Cardiac muscle cell (in vitro differentiated cells and primary cell): ENCODE data around the gene DCX. TPM values are rescaled to one million over a fixed set of nuclear protein-coding genes. Genes with fewer than 3 reads are reported as not detected.

ENCODE experiments used
- DNase-seq, 2 donors: peaks; one replicate each; pipeline versions ENCODE4 v3.0.0 to v3.0.0-alpha.2; 2010 to 2017; ENCODE audit warnings: low read depth in 1 of 2, low spot score in 1 of 2
- H3K27ac ChIP-seq: fragments of 200-600 bp; sonication (generic); 2 replicates; pipeline ENCODE4 v1.5.1; 2016
- H3K27me3 ChIP-seq: fragments of 200-600 bp; sonication (generic); 2 replicates; pipeline ENCODE4 v1.6.0; 2016; ENCODE audit warnings: control low read depth
- H3K36me3 ChIP-seq: fragments of 200-600 bp; sonication (generic); 2 replicates; pipeline ENCODE4 v1.5.1; 2016; ENCODE audit warnings: control low read depth
- H3K4me1 ChIP-seq: fragments of 200-600 bp; sonication (generic); 2 replicates; pipeline ENCODE4 v1.8.1; 2017; ENCODE audit warnings: low read depth, mild to moderate bottlenecking, mixed run types
- H3K4me3 ChIP-seq: fragments of 200-600 bp; sonication (generic); 2 replicates; pipeline ENCODE4 v1.5.1; 2016; ENCODE audit warnings: mild to moderate bottlenecking
- H3K9me3 ChIP-seq: fragments of 200-600 bp; sonication (generic); 2 replicates; pipeline ENCODE4 v1.5.1; 2017; ENCODE audit warnings: low read depth, mild to moderate bottlenecking, control low read depth
- CTCF ChIP-seq: IDR thresholded peaks from 2 replicates; pipeline ENCODE4 v1.5.1; 2012; ENCODE audit warnings: low read depth, mild to moderate bottlenecking, low read length
- polyA plus RNA-seq: library from polyadenylated mRNA; unstranded; fragments of >200 nt; fragmentation: Nextera tagmentation; extraction: Ambion mirVana; gene quantifications from 2 replicates; pipeline ENCODE4 v1.2.1, GENCODE V29; 2016
- total RNA-seq: library from RNA; depleted of rRNA; stranded (reverse); fragments of >200 nt; gene quantifications from 2 replicates; pipeline ENCODE4 v1.2.3, GENCODE V29; 2016

DCX gene
- total and polyA plus RNA-seq, 2 experiments from 2014 or later, result 0.34 to 1.0 TPM

- Histone ChIP-seq H3K36me3 (no peaks in the 10 kb centered on the region), H3K27me3 (no peaks in the 10 kb centered on the region), H3K4me3 (no peak overlapping the region), H3K27ac (no peak overlapping the region), H3K4me1 (peaks cover 4% of the 10 kb centered on the region), H3K9me3 (no peaks in the 10 kb centered on the region)
- TF ChIP-seq CTCF, result no peak
- DNase-seq, result no peak
These were observed 25.3 kb downstream of the DCX start for GRCh38 chrX:111386615-111387233.

- DNase-seq, result no peak
- H3K27ac ChIP-seq, result no peak overlapping the region
- H3K9me3 ChIP-seq, result no peaks in the 10 kb centered on the region
- TF ChIP-seq CTCF, result no peak
- H3K36me3 ChIP-seq, result no peaks in the 10 kb centered on the region
- peaks cover 4% of the 10 kb centered on the region for H3K4me1 ChIP-seq
- H3K4me3 ChIP-seq, result no peak overlapping the region
- no peaks in the 10 kb centered on the region for H3K27me3 ChIP-seq
These were observed 25.9 kb downstream of the DCX start for GRCh38 chrX:111386077-111386476.

DNA sequence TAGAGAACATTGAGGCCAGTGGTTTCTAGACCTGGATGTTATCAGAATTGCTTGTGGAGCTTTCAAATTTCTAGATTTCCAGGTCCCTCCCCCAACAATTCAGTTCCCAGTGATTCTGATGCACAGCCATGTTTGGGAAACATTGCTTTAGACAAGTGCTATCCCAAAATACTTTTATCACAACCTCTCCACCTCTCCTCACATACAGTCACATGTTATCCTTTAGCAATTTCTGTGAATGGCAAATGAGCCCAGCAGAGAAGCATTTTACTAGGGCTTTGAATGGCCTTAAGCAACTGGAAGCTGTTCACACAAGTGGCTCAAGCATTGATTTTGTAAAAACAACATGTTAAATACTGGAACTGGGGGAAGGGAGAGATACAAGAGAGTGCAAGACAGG lies 29.7 kb downstream of the DCX start:
- TF ChIP-seq CTCF, result no peak
- peaks cover 4% of the 10 kb centered on the region for H3K4me1 ChIP-seq

GRCh38 chrX:111376897-111377578 lies 35.0 kb downstream of the DCX start:
- no peaks in the 10 kb centered on the region for H3K4me1 ChIP-seq
- H3K9me3 ChIP-seq, result no peaks in the 10 kb centered on the region
- no peak for TF ChIP-seq CTCF
- H3K4me3 ChIP-seq, result no peak overlapping the region
- no peaks in the 10 kb centered on the region for H3K27me3 ChIP-seq
- no peak overlapping the region for H3K27ac ChIP-seq
- no peaks in the 10 kb centered on the region for H3K36me3 ChIP-seq
- DNase-seq, result peak in 1 of 2 donors; percentile 29

More for the DNA sequence above, 29.7 kb downstream of the DCX start:
- Histone ChIP-seq H3K9me3 (no peaks in the 10 kb centered on the region), H3K4me3 (no peak overlapping the region), H3K27me3 (no peaks in the 10 kb centered on the region), H3K27ac (no peak overlapping the region), H3K36me3 (no peaks in the 10 kb centered on the region)
- peak in 1 of 2 donors; percentile 44 for DNase-seq

DNA sequence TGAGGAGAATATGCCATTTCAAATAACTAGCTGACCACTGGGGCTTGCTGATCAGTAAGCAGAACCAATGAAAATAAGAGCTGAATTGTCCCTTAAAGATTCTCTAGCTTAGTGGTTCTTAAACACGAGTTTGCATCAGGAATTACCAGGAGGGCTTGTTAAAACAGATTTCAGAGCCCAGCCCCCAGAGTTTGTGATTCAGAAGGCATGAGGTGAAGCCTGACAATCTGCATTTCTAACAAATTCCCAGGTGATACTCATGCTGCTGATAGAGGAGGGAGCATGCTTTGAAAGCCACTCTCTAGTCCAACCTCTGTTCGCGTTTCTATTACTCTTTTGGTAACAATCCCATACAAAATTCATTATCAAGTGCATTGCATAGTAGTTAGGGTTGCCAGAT lies 35.5 kb downstream of the DCX start:
- H3K9me3 ChIP-seq, result no peaks in the 10 kb centered on the region
- H3K27me3 ChIP-seq, result no peaks in the 10 kb centered on the region
- no peak for TF ChIP-seq CTCF
- H3K4me3 ChIP-seq, result no peak overlapping the region
- H3K4me1 ChIP-seq, result no peaks in the 10 kb centered on the region
- no peaks in the 10 kb centered on the region for H3K36me3 ChIP-seq
- DNase-seq, result no peak
- H3K27ac ChIP-seq, result no peak overlapping the region
